PC-9 (cell line): Measurements from ENCODE around the gene HABP2. TPM values are rescaled to one million over a fixed set of nuclear protein-coding genes. Genes with fewer than 3 reads are reported as not detected.

Source experiments
- BruUV-seq: library from RNA; stranded (reverse); fragments of 400-500 nt; replicated peaks from 2 replicates; lab custom pipeline; 2021; lab: Mats Ljungman, UMichigan
- CTCF ChIA-PET: fragments of 300-600 bp; sonication (Branson Sonifier 250); formaldehyde crosslinking; loops from one replicate; lab custom pipeline; 2022; ENCODE audit warnings: antibody characterized with exemption; lab: Charles Lee
- POLR2A ChIA-PET: fragments of 300-600 bp; sonication (Branson Sonifier 250); formaldehyde crosslinking; loops from one replicate; lab custom pipeline; 2022; ENCODE audit warnings: antibody characterized with exemption; ENCODE audit not compliant: unreplicated experiment; lab: Charles Lee
- DNase-seq, 2 experiments: peaks; one replicate each; pipeline versions ENCODE4 v3.0.0 to v3.0.0-alpha.2; 2015 to 2022; ENCODE audit warnings: mixed read lengths in 1 of 2
- H2AFZ ChIP-seq: fragments of 200-600 bp; sonication (generic); 2 replicates; pipeline ENCODE4 v1.8.1; 2017; ENCODE audit warnings: antibody characterized with exemption
- H3F3A ChIP-seq: fragments of 200-600 bp; sonication (generic); 2 replicates; pipeline ENCODE4 v1.8.1; 2017; ENCODE audit warnings: antibody characterized with exemption, mild to moderate bottlenecking, low read depth; ENCODE audit not compliant: insufficient read depth
- H3K27ac ChIP-seq: fragments of 200-600 bp; sonication (generic); 2 replicates; pipeline ENCODE4 v1.6.1; 2016; ENCODE audit warnings: mixed run types
- H3K27me3 ChIP-seq: fragments of 200-600 bp; sonication (generic); 2 replicates; pipeline ENCODE4 v1.6.1; 2016; ENCODE audit warnings: low read depth, mixed run types; ENCODE audit not compliant: insufficient read depth
- H3K36me3 ChIP-seq: fragments of 200-600 bp; sonication (generic); 2 replicates; pipeline ENCODE4 v1.6.1; 2016; ENCODE audit warnings: low read depth, mixed run types
- H3K4me1 ChIP-seq: fragments of 200-600 bp; sonication (generic); replicated peaks from 2 replicates; pipeline ENCODE4 v1.6.1; 2016; ENCODE audit warnings: mixed run types; ENCODE audit not compliant: insufficient read depth
- H3K4me2 ChIP-seq: fragments of 200-600 bp; sonication (generic); 2 replicates; pipeline ENCODE4 v1.6.1; 2017; ENCODE audit warnings: mixed run types
- H3K4me3 ChIP-seq: fragments of 200-600 bp; sonication (generic); 2 replicates; pipeline ENCODE4 v1.6.1; 2016; ENCODE audit warnings: mixed run types
- H3K79me2 ChIP-seq: fragments of 200-600 bp; sonication (generic); 2 replicates; pipeline ENCODE4 v1.6.1; 2017; ENCODE audit warnings: low read depth, mixed run types
- H3K9me2 ChIP-seq: fragments of 200-600 bp; sonication (generic); 2 replicates; pipeline ENCODE4 v1.8.1; 2017; ENCODE audit warnings: mild to moderate bottlenecking; ENCODE audit not compliant: insufficient read depth
- H3K9me3 ChIP-seq: fragments of 200-600 bp; sonication (generic); 2 replicates; pipeline ENCODE4 v1.8.1; 2016; ENCODE audit warnings: low read depth; ENCODE audit not compliant: insufficient read depth
- H4K20me1 ChIP-seq: fragments of 200-600 bp; sonication (generic); 2 replicates; pipeline ENCODE4 v1.8.1; 2017; ENCODE audit not compliant: insufficient read depth
- EZH2 ChIP-seq: fragments of 200-600 bp; sonication (generic); IDR thresholded peaks from 2 replicates; pipeline ENCODE4 v1.8.0; 2017; ENCODE audit warnings: antibody characterized with exemption, low read depth
- intact Hi-C: fragments of 100-400 bp; cut with micrococcal nuclease; formaldehyde crosslinking; loops from one replicate; pipeline ENCODE4 v1.10.0; 2022; ENCODE audit not compliant: unreplicated experiment
- total RNA-seq: library from RNA; stranded (reverse); gene quantifications from 2 replicates; pipeline ENCODE4 v1.2.3, GENCODE V29; 2021
- TF ChIP-seq, protein P1 (sequence below): fragments of 200-600 bp; sonication (generic); conservative IDR thresholded peaks from 2 replicates; pipeline ENCODE4 v1.6.1; 2017; ENCODE audit warnings: mixed run types, antibody characterized with exemption, mild to moderate bottlenecking, moderate library complexity

Gene HABP2
- total RNA-seq, 1 experiment from 2014 or later: not detected

GRCh38 chr10:113565364-113565763 lies 12.5 kb downstream of the HABP2 start:
- H4K20me1 ChIP-seq: no peaks in the 10 kb centered on the region
- no peaks in the 10 kb centered on the region for H3K79me2 ChIP-seq
- no peaks in the 10 kb centered on the region for H3K9me2 ChIP-seq
- no peaks in the 10 kb centered on the region for H3K4me1 ChIP-seq
- H3K27ac ChIP-seq: no peak overlapping the region
- CTCF ChIA-PET: no interaction called here
- H2AFZ ChIP-seq: no peak overlapping the region
- H3K27me3 ChIP-seq: no peaks in the 10 kb centered on the region
- intact Hi-C loops: no loop called here
- H3K9me3 ChIP-seq: no peaks in the 10 kb centered on the region
- no peaks in the 10 kb centered on the region for H3F3A ChIP-seq
- H3K4me3 ChIP-seq: no peak overlapping the region
- H3K4me2 ChIP-seq: no peak overlapping the region
- no peaks in the 10 kb centered on the region for H3K36me3 ChIP-seq
- POLR2A ChIA-PET: no interaction called here
- no peak for DNase-seq
- TF ChIP-seq, protein P1, sequence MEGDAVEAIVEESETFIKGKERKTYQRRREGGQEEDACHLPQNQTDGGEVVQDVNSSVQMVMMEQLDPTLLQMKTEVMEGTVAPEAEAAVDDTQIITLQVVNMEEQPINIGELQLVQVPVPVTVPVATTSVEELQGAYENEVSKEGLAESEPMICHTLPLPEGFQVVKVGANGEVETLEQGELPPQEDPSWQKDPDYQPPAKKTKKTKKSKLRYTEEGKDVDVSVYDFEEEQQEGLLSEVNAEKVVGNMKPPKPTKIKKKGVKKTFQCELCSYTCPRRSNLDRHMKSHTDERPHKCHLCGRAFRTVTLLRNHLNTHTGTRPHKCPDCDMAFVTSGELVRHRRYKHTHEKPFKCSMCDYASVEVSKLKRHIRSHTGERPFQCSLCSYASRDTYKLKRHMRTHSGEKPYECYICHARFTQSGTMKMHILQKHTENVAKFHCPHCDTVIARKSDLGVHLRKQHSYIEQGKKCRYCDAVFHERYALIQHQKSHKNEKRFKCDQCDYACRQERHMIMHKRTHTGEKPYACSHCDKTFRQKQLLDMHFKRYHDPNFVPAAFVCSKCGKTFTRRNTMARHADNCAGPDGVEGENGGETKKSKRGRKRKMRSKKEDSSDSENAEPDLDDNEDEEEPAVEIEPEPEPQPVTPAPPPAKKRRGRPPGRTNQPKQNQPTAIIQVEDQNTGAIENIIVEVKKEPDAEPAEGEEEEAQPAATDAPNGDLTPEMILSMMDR: no peak
- no peak for TF ChIP-seq EZH2
- BruUV-seq: no TSS peak

- Histone ChIP-seq H3K4me3 (no peak overlapping the region), H2AFZ (no peak overlapping the region), H3K4me2 (no peak overlapping the region), H4K20me1 (no peaks in the 10 kb centered on the region), H3K27me3 (no peaks in the 10 kb centered on the region), H3F3A (no peaks in the 10 kb centered on the region), H3K79me2 (no peaks in the 10 kb centered on the region), H3K4me1 (no peaks in the 10 kb centered on the region), H3K9me2 (no peaks in the 10 kb centered on the region), H3K9me3 (no peaks in the 10 kb centered on the region), H3K36me3 (no peaks in the 10 kb centered on the region), H3K27ac (no peak overlapping the region)
- TF ChIP-seq, protein P1: no peak
- TF ChIP-seq EZH2: no peak
- CTCF ChIA-PET: no interaction called here
- BruUV-seq: no TSS peak
- intact Hi-C loops: no loop called here
- no peak for DNase-seq
- POLR2A ChIA-PET: no interaction called here
Measured at GRCh38 chr10:113566888-113567287, 14.0 kb downstream of the HABP2 start.

- H3K27me3 ChIP-seq: no peaks in the 10 kb centered on the region
- TF ChIP-seq, protein P1: no peak
- no peak overlapping the region for H3K27ac ChIP-seq
- H3K4me3 ChIP-seq: no peak overlapping the region
- no peaks in the 10 kb centered on the region for H3K9me3 ChIP-seq
- H3K36me3 ChIP-seq: no peaks in the 10 kb centered on the region
- ChIA-PET CTCF (no interaction called here), POLR2A (no interaction called here)
- no peaks in the 10 kb centered on the region for H4K20me1 ChIP-seq
- no peak overlapping the region for H3K4me2 ChIP-seq
- no peaks in the 10 kb centered on the region for H3K79me2 ChIP-seq
- H3F3A ChIP-seq: no peaks in the 10 kb centered on the region
- no peaks in the 10 kb centered on the region for H3K9me2 ChIP-seq
- no TSS peak for BruUV-seq
- H3K4me1 ChIP-seq: no peaks in the 10 kb centered on the region
- no peak overlapping the region for H2AFZ ChIP-seq
- no peak for DNase-seq
- intact Hi-C loops: no loop called here
Measured at GRCh38 chr10:113569576-113569975, 16.7 kb downstream of the HABP2 start.
